Astrocyte (in vitro differentiated cells and primary cell): Measurements from ENCODE around the gene RAC2. TPM values are rescaled to one million over a fixed set of nuclear protein-coding genes. Genes with fewer than 3 reads are reported as not detected.
A peak's percentile ranks its signal among the peaks of the same experiment; 100 is the strongest.

Source experiments
- DNase-seq: peaks from one replicate; pipeline ENCODE4 v3.0.0-alpha.2; 2010; ENCODE audit warnings: low read depth
- FAIRE-seq: peaks from 2 replicates; lab custom pipeline; 2011; peaks lifted over from hg19 to GRCh38; lab: Jason Lieb, UNC
- H2AFZ ChIP-seq: 2 replicates; pipeline ENCODE4 v1.6.0; 2012; ENCODE audit warnings: low read depth, low read length, inconsistent platforms
- H3K27ac ChIP-seq: 2 replicates; pipeline ENCODE4 v1.5.1; 2011; ENCODE audit warnings: low read depth, low read length, inconsistent platforms
- H3K27me3 ChIP-seq: 2 replicates; pipeline ENCODE4 v1.6.0; 2011; ENCODE audit warnings: low read length, inconsistent platforms; ENCODE audit not compliant: insufficient read depth
- H3K36me3 ChIP-seq: 2 replicates; pipeline ENCODE4 v1.5.1; 2011; ENCODE audit warnings: low read length, inconsistent platforms; ENCODE audit not compliant: insufficient read depth
- H3K4me1 ChIP-seq: 2 replicates; pipeline ENCODE4 v1.5.1; 2011; ENCODE audit warnings: low read length, inconsistent platforms; ENCODE audit not compliant: insufficient read depth
- H3K4me2 ChIP-seq: 2 replicates; pipeline ENCODE4 v1.6.0; 2012; ENCODE audit warnings: low read length, inconsistent platforms
- H3K4me3 ChIP-seq: 2 replicates; pipeline ENCODE4 v1.5.1; 2011; ENCODE audit warnings: low read depth, mild to moderate bottlenecking, low read length, inconsistent platforms; ENCODE audit not compliant: insufficient read depth
- H3K79me2 ChIP-seq: 2 replicates; pipeline ENCODE4 v1.6.0; 2012; ENCODE audit warnings: mild to moderate bottlenecking, low read length, inconsistent platforms; ENCODE audit not compliant: insufficient read depth
- H3K9ac ChIP-seq: 2 replicates; pipeline ENCODE4 v1.6.0; 2012; ENCODE audit warnings: mild to moderate bottlenecking, low read length, inconsistent platforms
- H3K9me3 ChIP-seq: 2 replicates; pipeline ENCODE4 v1.5.1; 2012; ENCODE audit warnings: low read depth, mild to moderate bottlenecking, low read length, inconsistent platforms; ENCODE audit not compliant: insufficient read depth
- H4K20me1 ChIP-seq: 2 replicates; pipeline ENCODE4 v1.6.0; 2012; ENCODE audit warnings: low read length, inconsistent platforms; ENCODE audit not compliant: insufficient read depth
- H3K27ac Mint-ChIP-seq: one replicate; pipeline ENCODE4 v1.8.0; 2021; ENCODE audit warnings: mild to moderate bottlenecking, mixed read lengths; ENCODE audit not compliant: unreplicated experiment
- H3K27me3 Mint-ChIP-seq: one replicate; pipeline ENCODE4 v1.8.0; 2021; ENCODE audit warnings: low read depth, mixed read lengths; ENCODE audit not compliant: unreplicated experiment
- H3K36me3 Mint-ChIP-seq: one replicate; pipeline ENCODE4 v1.8.0; 2021; ENCODE audit warnings: low read depth, mixed read lengths; ENCODE audit not compliant: unreplicated experiment
- H3K4me1 Mint-ChIP-seq: one replicate; pipeline ENCODE4 v1.8.0; 2021; ENCODE audit warnings: low read depth, mixed read lengths; ENCODE audit not compliant: unreplicated experiment
- H3K4me3 Mint-ChIP-seq: one replicate; pipeline ENCODE4 v1.8.0; 2021; ENCODE audit warnings: mild to moderate bottlenecking, moderate library complexity, mixed read lengths; ENCODE audit not compliant: unreplicated experiment
- H3K9me3 Mint-ChIP-seq: one replicate; pipeline ENCODE4 v1.8.0; 2021; ENCODE audit warnings: mild to moderate bottlenecking, mixed read lengths; ENCODE audit not compliant: unreplicated experiment
- CTCF ChIP-seq: IDR thresholded peaks from 2 replicates; pipeline ENCODE4 v1.5.1; 2011; ENCODE audit warnings: low read depth, mild to moderate bottlenecking, inconsistent platforms, low read length, moderate library complexity; ENCODE audit not compliant: insufficient read depth
- EZH2 ChIP-seq: IDR thresholded peaks from 2 replicates; pipeline ENCODE4 v1.6.1; 2012; ENCODE audit warnings: mild to moderate bottlenecking, low read length, inconsistent platforms; ENCODE audit not compliant: insufficient read depth
- total RNA-seq: library from RNA; stranded (reverse); gene quantifications from 2 replicates; pipeline ENCODE4 v1.2.1, GENCODE V29; 2021

Gene RAC2
- total RNA-seq, 1 donor from 2014 or later = 0.61 TPM

- peak; percentile 13 for FAIRE-seq
- Mint-ChIP-seq H3K4me1 (peaks cover 21% of the 10 kb centered on the region), H3K9me3 (no peaks in the 10 kb centered on the region), H3K4me3 (no peak overlapping the region), H3K27me3 (peaks cover 5% of the 10 kb centered on the region), H3K27ac (no peak overlapping the region), H3K36me3 (no peaks in the 10 kb centered on the region)
- peak overlapping the region; percentile 87 for H3K4me2 ChIP-seq
- H3K4me3 ChIP-seq = peak overlapping the region; percentile 53
- peaks cover 36% of the 10 kb centered on the region for H3K4me1 ChIP-seq
- peak overlapping the region; percentile 83 for H2AFZ ChIP-seq
- TF ChIP-seq EZH2 (no peak), CTCF (no peak)
- no peaks in the 10 kb centered on the region for H3K36me3 ChIP-seq
- peak overlapping the region; percentile 72 for H3K27ac ChIP-seq
- no peaks in the 10 kb centered on the region for H3K79me2 ChIP-seq
- no peaks in the 10 kb centered on the region for H3K27me3 ChIP-seq
- DNase-seq = no peak
- H3K9ac ChIP-seq = peak overlapping the region; percentile 78
- H3K9me3 ChIP-seq = no peaks in the 10 kb centered on the region
- H4K20me1 ChIP-seq = no peaks in the 10 kb centered on the region
Observed at GRCh38 chr22:37186997-37187522, 57.0 kb downstream of the RAC2 start.

GRCh38 chr22:37186228-37186996, 57.7 kb downstream of the RAC2 start:
- Histone ChIP-seq H2AFZ (no peak overlapping the region), H3K27me3 (no peaks in the 10 kb centered on the region), H3K4me3 (no peak overlapping the region), H4K20me1 (no peaks in the 10 kb centered on the region), H3K4me1 (peaks cover 36% of the 10 kb centered on the region), H3K4me2 (no peak overlapping the region), H3K9me3 (no peaks in the 10 kb centered on the region), H3K9ac (no peak overlapping the region), H3K36me3 (no peaks in the 10 kb centered on the region), H3K79me2 (no peaks in the 10 kb centered on the region), H3K27ac (no peak overlapping the region)
- TF ChIP-seq EZH2 (no peak), CTCF (no peak)
- Mint-ChIP-seq H3K9me3 (peaks cover 2% of the 10 kb centered on the region), H3K36me3 (peaks cover 2% of the 10 kb centered on the region), H3K4me3 (no peak overlapping the region), H3K4me1 (peaks cover 21% of the 10 kb centered on the region), H3K27ac (no peak overlapping the region), H3K27me3 (peaks cover 9% of the 10 kb centered on the region)
- no peak for FAIRE-seq
- DNase-seq = peak; percentile 82
